GM12801 (cell line): ENCODE results near the gene MPZL1.

Source experiments
- TF ChIP-seq, protein P1 (sequence below): IDR thresholded peaks from one replicate; pipeline ENCODE4 v1.5.1; 2011; ENCODE audit warnings: control low read depth; ENCODE audit not compliant: insufficient read length; ENCODE audit errors: extremely low read depth

Gene MPZL1

DNA sequence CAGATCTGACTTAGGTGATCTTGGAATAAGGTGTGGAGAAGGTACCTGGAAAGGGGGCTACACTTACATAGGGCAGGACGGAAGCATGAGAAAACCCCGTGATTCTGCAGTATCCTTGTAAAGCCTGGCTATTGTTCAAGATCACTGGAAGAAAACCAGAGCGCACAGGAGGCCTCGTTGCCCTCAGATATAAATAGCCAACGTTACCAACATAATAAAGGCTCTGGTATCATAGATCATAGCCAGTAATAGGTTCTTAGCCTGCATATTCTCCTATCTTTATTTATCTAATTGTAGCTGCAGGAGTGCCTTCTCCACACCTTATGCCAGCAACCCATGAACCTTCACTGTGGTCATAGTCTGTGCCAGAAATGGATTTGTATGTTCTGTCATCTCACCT is 35.9 kb upstream of the MPZL1 start:
- TF ChIP-seq, protein P1, sequence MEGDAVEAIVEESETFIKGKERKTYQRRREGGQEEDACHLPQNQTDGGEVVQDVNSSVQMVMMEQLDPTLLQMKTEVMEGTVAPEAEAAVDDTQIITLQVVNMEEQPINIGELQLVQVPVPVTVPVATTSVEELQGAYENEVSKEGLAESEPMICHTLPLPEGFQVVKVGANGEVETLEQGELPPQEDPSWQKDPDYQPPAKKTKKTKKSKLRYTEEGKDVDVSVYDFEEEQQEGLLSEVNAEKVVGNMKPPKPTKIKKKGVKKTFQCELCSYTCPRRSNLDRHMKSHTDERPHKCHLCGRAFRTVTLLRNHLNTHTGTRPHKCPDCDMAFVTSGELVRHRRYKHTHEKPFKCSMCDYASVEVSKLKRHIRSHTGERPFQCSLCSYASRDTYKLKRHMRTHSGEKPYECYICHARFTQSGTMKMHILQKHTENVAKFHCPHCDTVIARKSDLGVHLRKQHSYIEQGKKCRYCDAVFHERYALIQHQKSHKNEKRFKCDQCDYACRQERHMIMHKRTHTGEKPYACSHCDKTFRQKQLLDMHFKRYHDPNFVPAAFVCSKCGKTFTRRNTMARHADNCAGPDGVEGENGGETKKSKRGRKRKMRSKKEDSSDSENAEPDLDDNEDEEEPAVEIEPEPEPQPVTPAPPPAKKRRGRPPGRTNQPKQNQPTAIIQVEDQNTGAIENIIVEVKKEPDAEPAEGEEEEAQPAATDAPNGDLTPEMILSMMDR, result no peak

DNA sequence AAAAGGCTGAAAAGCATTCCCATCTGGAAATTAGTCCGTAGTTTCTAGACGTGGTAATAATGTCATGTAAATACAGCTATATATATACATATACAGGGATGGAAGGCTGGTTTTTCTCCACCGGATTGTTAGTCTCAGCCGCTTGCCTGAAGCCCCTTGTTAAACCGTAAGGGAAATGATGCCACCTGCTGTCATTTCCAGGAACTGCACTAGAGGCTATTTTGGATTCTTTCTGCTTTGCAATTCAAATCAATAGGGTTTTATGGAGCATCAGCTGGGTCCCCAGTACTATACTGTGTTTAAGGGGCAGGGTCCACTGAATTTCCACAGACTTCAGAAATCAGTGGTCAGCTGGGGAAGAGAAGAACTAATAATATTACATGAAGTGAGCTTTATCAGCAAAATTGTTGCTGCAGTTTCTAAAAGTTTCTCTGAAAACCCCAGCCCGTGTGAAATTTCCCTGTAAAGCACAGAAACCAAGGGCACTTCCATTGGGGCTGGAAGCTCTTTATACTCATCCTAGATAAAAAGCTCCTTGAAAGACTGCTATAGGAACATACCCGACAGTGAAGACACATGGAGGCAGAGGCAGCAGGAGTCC is 33.8 kb upstream of the MPZL1 start:
- TF ChIP-seq, protein P1, result peak; percentile 79

DNA sequence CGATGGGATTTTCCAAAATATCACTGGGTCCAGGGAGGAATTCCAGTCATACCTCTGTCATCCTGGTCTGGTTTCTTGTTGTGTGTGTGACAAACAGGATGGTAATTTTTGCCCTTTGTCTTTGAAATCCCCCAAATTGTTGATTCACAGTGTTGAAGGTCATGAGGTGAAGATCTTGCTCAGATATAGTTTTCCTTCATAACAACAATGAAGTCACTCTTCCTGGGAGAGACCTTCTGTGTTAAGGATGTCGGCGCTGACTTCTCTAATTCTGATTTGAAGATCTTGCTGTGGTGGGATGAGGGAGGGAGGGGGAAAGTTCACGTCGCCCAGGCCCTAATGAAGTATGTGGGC is 32.2 kb upstream of the MPZL1 start:
- TF ChIP-seq, protein P1, result no peak

DNA sequence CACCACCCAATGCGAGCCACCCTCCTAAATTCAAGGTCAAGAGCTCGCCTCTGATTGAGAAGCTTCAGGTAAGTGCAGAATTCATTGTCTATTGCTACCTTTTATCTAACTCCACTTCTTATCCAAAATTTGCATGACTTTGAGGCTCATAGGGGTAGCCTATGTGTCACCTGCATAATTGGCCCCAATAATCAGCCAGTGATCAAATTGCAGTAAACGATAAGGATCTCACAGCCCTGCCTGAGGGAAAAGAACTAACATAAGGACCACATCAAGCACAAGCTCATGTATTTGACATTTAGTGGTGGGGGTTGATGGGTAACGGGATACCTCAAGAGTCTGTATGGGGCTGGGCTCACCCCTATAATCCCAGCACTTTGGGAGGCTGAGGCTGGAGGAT is 31.7 kb upstream of the MPZL1 start:
- TF ChIP-seq, protein P1, result no peak

DNA sequence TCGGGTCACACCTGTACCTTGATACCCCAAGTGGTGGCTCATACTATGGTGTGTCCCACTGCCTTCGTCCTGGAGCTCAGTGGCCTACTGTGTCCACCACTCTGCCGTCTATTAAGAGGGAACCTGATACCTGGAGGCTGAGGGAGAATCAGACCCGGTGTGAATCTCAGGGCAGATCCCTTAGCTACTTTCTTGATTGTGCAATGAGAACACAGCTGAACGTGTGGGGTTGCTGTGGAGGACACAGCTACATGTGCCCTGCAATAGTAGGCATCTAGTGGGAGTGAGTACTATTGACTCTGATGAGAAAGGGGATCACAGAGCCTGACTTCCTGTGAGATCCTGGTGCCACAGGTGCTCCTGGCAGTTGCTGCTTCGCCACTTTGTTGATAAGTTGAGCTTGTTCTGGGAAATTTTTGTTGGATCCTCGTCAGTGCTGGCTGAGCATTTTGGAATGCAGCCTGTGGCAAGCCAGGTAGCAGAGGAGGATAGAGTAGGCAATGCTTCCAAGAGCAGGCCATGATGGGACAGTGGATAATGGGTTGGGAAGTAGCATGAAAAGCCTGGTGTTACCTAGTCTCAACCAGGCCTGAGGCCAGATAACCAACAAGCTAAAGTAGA is 28.2 kb upstream of the MPZL1 start:
- TF ChIP-seq, protein P1, result no peak

DNA sequence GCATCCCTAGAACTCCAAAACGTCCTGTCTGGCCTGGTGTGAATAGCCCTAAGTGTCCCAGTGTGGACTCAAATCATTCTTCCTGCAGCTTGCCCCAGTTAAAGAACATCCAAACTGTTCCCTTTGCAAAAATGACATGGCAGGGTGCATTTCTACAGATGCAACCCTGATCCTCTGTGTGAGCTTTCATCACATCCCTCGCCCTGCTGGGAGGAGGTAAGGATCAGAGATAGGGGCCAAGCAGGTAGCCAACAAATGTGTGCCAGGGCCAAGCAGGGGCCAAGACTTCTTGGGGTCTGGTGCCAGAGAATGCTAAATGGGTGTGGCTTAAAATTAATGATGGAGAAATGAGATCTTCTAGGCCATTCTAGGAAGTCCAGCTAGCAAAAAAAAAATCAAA is 27.1 kb upstream of the MPZL1 start:
- TF ChIP-seq, protein P1, result no peak

DNA sequence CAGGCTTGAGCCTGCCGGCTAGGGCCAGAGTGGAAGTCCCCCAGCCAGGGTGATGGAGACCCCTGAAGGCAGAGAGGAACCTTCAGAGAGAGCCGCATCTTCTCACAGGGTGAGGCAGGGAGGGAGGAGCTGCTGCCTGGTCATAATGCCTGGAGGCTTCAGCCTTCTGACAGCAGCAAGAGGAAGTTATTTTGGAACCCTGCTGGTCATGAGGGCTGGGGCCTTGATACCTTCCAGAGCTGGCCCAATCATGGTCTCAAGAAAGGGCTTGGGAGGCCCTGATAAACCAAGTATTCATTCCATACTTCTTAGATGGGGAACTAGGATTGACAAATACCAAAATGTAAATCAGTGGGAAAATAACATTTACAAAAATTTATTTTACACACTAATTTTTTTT is 26.6 kb upstream of the MPZL1 start:
- TF ChIP-seq, protein P1, result no peak
